HG03039 (cell line): ENCODE measurements around the gene RAPGEFL1.
"Not testable (repeated sequence)": the region's sequence is repeated elsewhere in the genome, so short reads cannot be mapped to it uniquely, and the experiment has no call there.

Experiments used
- ATAC-seq: cut with Tn5 transposase; IDR thresholded peaks from one replicate; pipeline ENCODE4 v1.9.1; 2021; ENCODE audit warnings: mild to moderate bottlenecking, moderate library complexity; ENCODE audit not compliant: unreplicated experiment

RAPGEFL1 gene

GRCh38 chr17:40177275-40177874 is at the start of gene RAPGEFL1:
RAPGEFL1 (plus strand) TSS chr17:40177470; CDS start chr17:40177862, 392 bp downstream.
- peak; percentile 55 for ATAC-seq

GRCh38 chr17:40129498-40129897 is 47.8 kb upstream of the RAPGEFL1 start:
- ATAC-seq, result no peak

GRCh38 chr17:40130352-40131042 is 46.8 kb upstream of the RAPGEFL1 start:
- no peak for ATAC-seq

GRCh38 chr17:40134184-40134583 is 43.1 kb upstream of the RAPGEFL1 start:
- ATAC-seq, result no peak

GRCh38 chr17:40135817-40136216 is 41.5 kb upstream of the RAPGEFL1 start:
- no peak for ATAC-seq

- ATAC-seq, result peak; percentile 2
Observed at GRCh38 chr17:40139566-40140058, 37.7 kb upstream of the RAPGEFL1 start.

- ATAC-seq, result not testable (repeated sequence)
Observed at GRCh38 chr17:40143166-40143565, 34.1 kb upstream of the RAPGEFL1 start.

GRCh38 chr17:40145476-40145875 is 31.8 kb upstream of the RAPGEFL1 start:
- ATAC-seq, result no peak

- no peak for ATAC-seq
Observed at GRCh38 chr17:40148527-40148926, 28.7 kb upstream of the RAPGEFL1 start.

- ATAC-seq, result no peak
Observed at GRCh38 chr17:40150276-40150675, 27.0 kb upstream of the RAPGEFL1 start.

GRCh38 chr17:40151414-40151963 is 25.8 kb upstream of the RAPGEFL1 start:
- ATAC-seq, result no peak

GRCh38 chr17:40153603-40154236 is 23.6 kb upstream of the RAPGEFL1 start:
- no peak for ATAC-seq

GRCh38 chr17:40157973-40158372 is 19.3 kb upstream of the RAPGEFL1 start:
- no peak for ATAC-seq

- ATAC-seq, result no peak
Observed at GRCh38 chr17:40158438-40159013, 18.7 kb upstream of the RAPGEFL1 start.

- ATAC-seq, result no peak
Observed at GRCh38 chr17:40159456-40159855, 17.8 kb upstream of the RAPGEFL1 start.

GRCh38 chr17:40167685-40168261 is 9.5 kb upstream of the RAPGEFL1 start:
- no peak for ATAC-seq

- no peak for ATAC-seq
Observed at GRCh38 chr17:40168262-40168832, 8.9 kb upstream of the RAPGEFL1 start.

- ATAC-seq, result no peak
Observed at GRCh38 chr17:40170325-40170724, 6.9 kb upstream of the RAPGEFL1 start.

GRCh38 chr17:40171750-40172149 is 5.5 kb upstream of the RAPGEFL1 start:
- ATAC-seq, result no peak

GRCh38 chr17:40173091-40173777 is 4.0 kb upstream of the RAPGEFL1 start:
- ATAC-seq, result no peak
